Ammon's horn (tissue), 1 donor: ENCODE measurements around the gene PTPRN2.
"Not testable (repeated sequence)": the region's sequence is repeated elsewhere in the genome, so short reads cannot be mapped to it uniquely, and the experiment has no call there.

ENCODE experiments used
- DNase-seq: peaks from one replicate; pipeline ENCODE4 v3.0.0-alpha.2; 2016; ENCODE audit warnings: low spot score

PTPRN2 gene

GRCh38 chr7:157569967-157570366, 1017.7 kb downstream of the PTPRN2 start:
- DNase-seq: no peak

GRCh38 chr7:157568770-157569584, 1018.6 kb downstream of the PTPRN2 start:
- peak; percentile 73 for DNase-seq

DNA sequence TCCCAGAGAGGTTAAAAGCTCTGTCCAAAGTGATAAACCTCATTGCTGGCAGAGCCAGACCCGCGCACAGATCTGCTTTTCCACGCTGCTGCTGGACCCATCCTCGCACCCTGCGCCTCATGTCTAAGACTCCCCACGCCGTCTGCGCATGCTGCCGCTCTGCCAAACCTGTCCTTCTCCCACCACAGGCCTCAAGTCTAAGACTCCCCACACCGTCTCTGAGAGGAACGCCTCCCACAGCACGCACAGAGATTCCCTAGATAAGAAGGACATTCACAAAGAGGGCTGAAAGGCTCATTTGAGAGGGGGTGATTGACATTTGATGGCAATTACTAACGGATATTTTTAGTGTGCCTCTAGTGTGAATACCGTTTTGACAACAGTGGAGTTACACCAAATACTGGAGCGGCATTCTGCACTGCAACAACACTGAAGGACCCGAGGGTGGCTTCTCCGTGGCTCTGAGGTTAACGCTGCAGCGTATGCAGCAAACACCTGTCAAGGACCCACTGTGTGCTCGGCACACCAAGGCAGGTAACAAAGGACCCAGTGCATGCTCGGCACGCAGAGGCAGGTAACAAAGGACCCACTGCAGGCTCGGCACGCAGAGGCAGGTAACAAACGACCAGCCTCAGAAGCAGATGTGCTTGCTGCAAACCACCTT, 1019.4 kb downstream of the PTPRN2 start:
- no peak for DNase-seq

DNA sequence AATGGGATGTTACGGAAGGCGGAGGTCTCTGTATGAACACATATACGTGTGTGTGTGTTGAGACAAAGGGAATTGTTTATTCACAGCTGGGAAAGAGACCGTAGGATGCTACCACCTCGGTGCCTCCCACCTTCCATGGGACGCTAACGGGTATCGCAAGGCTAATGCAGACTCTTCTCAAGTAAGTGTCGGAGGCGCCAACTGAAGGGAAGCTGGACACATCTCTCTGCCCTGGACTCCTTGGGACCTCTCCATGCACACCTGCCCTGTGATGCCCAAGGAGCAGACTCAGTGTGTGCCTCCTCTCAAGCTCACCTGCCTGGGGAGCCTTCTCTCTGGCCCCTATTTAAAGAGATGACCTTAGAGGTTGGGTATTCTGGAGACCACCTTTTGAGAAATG, 1020.0 kb downstream of the PTPRN2 start:
- DNase-seq: no peak

GRCh38 chr7:157566631-157567006, 1021.0 kb downstream of the PTPRN2 start:
- no peak for DNase-seq

- DNase-seq: no peak
These were observed 1021.5 kb downstream of the PTPRN2 start for GRCh38 chr7:157565981-157566630.

DNA sequence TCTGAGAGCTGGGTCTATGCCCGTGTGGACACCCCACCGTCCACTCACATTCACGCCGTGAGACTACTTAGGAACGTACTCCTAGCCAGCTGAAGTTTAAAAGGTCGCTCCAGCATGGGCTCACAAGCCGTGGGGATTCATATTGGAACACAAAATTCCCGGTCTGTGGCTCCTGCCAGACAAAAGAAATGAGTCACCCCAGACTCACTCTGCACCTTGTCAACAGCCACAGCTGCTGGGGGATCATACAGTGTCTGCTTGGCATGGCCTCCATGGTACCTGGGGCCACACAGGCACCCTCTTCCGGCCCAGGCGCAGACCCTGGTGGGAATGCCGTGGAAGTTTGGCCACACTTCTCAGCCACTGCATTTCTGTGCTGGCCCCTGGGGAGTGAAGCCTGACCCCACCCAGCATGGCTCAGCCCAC, 1022.4 kb downstream of the PTPRN2 start:
- no peak for DNase-seq

DNA sequence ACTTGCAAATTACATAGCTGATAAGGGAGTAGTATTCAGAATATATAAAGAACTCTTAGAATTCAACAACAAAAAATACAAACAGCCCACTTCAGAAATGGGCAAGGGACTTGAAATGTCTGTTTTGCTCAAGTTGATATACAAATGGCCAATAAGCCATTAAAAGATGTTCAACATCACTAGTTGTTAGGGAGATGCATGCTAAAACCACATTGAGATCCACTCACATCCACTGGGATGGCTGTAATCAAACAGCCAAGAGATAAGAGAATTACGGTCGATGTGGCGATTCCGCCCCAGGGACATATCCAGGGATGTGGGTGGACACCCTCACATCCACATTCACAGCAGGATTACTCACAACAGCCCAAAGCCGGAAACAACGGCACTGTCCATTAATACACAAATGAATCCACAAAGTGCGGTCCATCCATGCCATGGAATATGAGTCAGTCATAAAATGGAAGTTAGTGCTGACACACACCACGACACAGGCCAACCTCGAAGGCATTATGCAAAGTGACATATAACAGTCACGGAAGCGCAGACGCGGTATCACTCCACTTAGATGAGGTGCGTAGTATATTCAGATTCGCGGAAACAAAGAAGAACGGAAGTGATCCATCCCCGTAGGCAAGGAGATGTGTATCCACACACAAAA, 1023.0 kb downstream of the PTPRN2 start:
- DNase-seq: no peak

GRCh38 chr7:157563467-157564135, 1024.0 kb downstream of the PTPRN2 start:
- not testable (repeated sequence) for DNase-seq

DNA sequence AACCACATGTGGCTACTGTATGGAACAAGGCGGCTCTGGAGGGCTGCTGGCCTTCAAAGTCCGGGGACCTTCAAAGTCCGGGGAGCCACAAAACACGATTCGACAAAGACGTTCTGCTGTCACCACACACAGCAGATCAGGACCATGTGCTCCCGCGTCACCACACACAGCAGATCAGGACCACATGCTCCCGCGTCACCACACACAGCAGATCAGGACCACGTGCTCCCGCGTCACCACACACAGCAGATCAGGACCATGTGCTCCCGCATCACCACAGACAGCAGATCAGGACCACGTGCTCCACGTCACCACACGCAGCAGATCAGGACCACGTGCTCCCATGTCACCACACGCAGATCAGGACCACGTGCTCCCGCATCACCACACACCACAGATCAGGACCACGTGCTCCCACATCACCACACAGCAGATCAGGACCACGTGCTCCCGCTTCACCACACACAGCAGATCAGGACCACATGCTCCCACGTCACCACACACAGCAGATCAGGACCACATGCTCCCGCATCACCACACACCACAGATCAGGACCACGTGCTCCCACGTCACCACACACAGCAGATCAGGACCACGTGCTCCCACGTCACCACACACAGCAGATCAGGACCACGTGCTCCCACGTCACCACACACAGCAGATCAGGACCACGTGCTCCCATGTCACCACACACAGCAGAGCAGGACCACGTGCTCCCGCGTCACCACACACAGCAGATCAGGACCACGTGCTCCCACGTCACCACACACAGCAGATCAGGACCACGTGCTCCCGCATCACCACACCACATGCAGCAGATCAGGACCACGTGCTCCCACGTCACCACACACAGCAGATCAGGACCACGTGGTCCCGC, 1024.9 kb downstream of the PTPRN2 start:
- not testable (repeated sequence) for DNase-seq

DNA sequence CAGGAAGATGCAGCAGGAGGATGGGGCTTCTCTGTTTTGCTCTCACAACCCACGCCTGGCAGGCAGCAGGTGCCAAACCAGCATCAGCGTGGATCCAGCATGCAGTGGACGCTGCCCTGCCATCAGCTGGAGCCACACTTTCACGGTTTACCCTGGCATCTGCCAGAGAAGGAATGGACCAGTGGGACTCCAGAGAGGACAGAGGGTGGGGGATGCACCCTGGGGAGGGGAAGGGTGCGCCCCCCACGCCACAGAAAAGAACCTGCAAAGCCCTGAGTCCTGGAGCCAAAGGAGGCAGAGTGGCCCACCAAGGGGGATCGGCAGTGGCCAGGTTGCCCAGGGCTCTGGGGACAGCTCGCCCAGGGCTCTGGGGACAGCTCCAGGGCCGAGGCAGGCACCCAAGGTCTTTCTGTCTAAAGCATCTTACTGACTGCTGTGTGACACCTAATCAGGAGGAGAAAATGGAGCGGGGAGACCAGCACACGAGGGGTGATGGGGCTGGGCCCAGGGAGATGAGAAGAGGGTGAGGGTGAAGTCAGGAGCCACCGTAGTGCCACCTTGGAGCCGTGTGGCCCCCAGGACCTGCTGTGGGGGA, 1025.7 kb downstream of the PTPRN2 start:
- DNase-seq: no peak

DNA sequence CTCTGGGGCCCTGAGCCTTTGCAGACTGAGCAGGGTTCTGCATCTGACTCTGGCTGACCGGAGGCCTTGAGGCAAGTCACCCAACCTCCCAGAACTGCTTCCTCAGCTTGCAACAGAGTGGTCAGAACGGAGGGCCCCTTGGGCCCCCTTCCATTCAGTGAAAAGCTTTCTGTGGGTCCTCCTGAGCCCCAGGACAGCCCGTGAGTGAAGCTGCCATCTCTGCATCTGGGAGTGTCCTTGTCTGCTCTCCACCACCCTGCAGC, 1026.2 kb downstream of the PTPRN2 start:
- no peak for DNase-seq

DNA sequence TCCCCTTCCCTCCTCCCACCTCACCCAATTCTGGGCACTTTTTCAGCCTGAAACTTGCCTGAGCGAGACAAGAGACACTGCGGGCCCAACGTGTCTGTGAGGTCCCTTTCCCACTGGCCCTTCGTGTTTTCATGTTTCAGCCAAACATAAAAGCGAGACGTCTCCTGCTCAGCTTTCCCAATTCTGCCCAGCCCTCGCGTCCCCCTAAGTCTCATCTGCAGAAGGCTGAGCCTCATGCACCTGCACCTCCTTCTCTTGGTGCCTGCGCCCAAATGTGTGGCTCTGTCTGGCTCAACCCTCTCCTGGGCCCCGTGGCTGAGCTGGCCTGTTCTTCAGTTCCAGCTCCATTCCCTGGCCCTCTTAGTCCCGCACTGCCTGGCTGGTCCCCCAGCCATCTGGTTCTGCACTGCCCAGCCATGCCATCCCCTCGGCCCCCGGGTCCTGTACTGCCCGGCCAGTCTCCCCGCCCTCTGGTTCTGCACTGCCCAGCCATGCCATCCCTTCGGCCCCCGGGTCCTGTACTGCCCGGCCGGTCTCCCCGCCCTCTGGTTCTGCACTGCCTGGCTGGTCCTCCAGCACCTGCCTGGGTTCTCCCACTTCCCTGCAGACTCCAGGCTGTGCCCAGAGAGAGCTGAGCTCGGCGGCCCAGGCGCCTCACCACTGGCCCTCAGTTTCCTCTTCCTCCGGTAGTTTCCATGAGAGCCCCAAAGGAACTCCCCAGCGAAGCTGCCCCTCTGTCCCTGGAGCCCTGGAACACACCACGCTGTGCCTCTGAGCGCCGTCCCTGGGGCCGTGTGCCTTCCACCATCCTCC, 1026.7 kb downstream of the PTPRN2 start:
- no peak for DNase-seq

- DNase-seq: no peak
These were observed 1027.4 kb downstream of the PTPRN2 start for GRCh38 chr7:157560258-157560654.

- no peak for DNase-seq
These were observed 1027.9 kb downstream of the PTPRN2 start for GRCh38 chr7:157559596-157560257.

- DNase-seq: no peak
These were observed 1028.6 kb downstream of the PTPRN2 start for GRCh38 chr7:157558875-157559595.

DNA sequence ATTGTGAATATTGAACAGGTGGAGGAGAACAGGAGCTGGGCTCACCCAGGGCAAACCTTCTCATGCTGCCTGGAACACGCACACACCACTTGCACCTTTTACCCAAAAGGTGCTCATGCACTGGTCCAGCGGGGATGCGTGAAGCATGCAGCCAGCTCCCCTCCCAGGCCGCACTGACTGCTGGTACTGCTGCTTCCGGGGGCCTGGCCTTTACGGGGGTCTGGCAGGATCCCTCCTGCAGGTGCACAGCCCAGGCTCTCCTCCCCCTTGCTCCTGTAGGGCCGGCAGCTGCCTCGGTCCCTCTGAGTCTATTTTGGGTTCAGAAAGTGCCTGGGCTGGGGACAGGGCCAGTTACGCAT, 1029.1 kb downstream of the PTPRN2 start:
- DNase-seq: no peak

DNA sequence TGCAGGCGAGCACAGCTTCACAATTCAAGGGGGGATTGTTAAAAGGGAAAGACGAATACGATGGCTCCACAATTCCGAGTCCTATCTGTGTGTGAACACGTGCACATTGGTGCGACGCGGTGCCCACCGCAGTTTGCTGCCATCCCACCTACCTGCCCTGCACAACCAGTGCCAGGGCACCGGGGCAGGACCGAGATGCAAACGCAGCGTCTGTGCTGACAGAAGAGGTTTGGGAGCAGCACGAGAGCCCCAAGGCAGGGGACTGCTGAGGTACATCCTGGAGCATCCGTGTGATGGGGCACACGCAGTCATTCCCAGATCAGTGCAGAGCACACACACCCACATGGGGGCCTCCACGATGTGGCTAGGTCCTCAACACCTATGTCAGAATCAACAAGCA, 1029.6 kb downstream of the PTPRN2 start:
- DNase-seq: no peak

- DNase-seq: no peak
These were observed 1030.4 kb downstream of the PTPRN2 start for GRCh38 chr7:157557263-157557662.
